ENCODE results near the gene STUB1. TPM values are rescaled to one million over a fixed set of nuclear protein-coding genes. Genes with fewer than 3 reads are reported as not detected.

Gene STUB1
- total and polyA plus RNA-seq, 2 of the 8 experiments (the other 6 are each of a cell fraction or from before 2014, with no cell fraction given): 89.9 to 103 TPM

- no peak overlapping the region for H2AFZ ChIP-seq (ENCODE audit: low read length)
Measured at GRCh38 chr16:667113-667779, 13.0 kb upstream of the STUB1 start.

More at GRCh38 chr16:667113-667779, 13.0 kb upstream of the STUB1 start:
- Histone ChIP-seq H3K4ac (replicated peaks; ENCODE audit: insufficient read length, low read depth, low read length) (peak overlapping the region; percentile 53), H3K27me3 (replicated peaks in 1 of 4; ENCODE audit: control insufficient read depth in 3 of 4, extremely low read depth in 1 of 4, insufficient read depth in 3 of 4, low read length in 3 of 4) (no peaks in the 10 kb centered on the region), H3K4me3 (ENCODE audit: extremely low read depth in 1 of 4, insufficient read depth in 2 of 4, low read depth in 3 of 4, low read length in 4 of 4) (0 out of 8 replicates have a peak overlapping the region, but pooled peaks of 1 of the 4 experiments have one; percentile 89), H4K20me1 (replicated peaks in 1 of 2; ENCODE audit: control insufficient read depth in 1 of 2, insufficient read depth in 2 of 2, low read length in 2 of 2) (peaks cover 3 to 19% of the 10 kb centered on the region in 2 experiments), H3K79me1 (ENCODE audit: low read depth, low read length) (peaks cover 13% of the 10 kb centered on the region), H3K9ac (replicated peaks in 1 of 4; ENCODE audit: extremely low read depth in 1 of 4, low read depth in 3 of 4, low read length in 3 of 4) (no peak overlapping the region), H3K9me3 (ENCODE audit: insufficient read depth in 2 of 2, low read depth in 1 of 2, low read length in 1 of 2) (no peaks in the 10 kb centered on the region), H3K23ac (ENCODE audit: insufficient read length) (no peak overlapping the region), H4K5ac (ENCODE audit: insufficient read length, low read depth, low read length) (no peak overlapping the region), H3K27ac (ENCODE audit: low read depth, low read length) (no peak overlapping the region), H4K91ac (replicated peaks; ENCODE audit: insufficient read length, low read length) (peak overlapping the region; percentile 73), H2BK12ac (ENCODE audit: low read depth, low read length) (peak overlapping the region; percentile 53; the same call in 1 of the 2 replicates), H2BK120ac (replicated peaks; ENCODE audit: low read depth, low read length) (no peak overlapping the region), H3K23me2 (ENCODE audit: low read depth, low read length) (peaks cover 5% of the 10 kb centered on the region; the same call in 1 of the 2 replicates), H3K4me2 (ENCODE audit: insufficient read depth in 1 of 2, low read depth in 2 of 2, low read length in 2 of 2) (no peak overlapping the region), H2AK5ac (ENCODE audit: low read depth, low read length) (0 out of 2 replicates have a peak overlapping the region, but pooled peaks have one; percentile 4), H3K14ac (ENCODE audit: insufficient read length) (no peak overlapping the region), H3K18ac (ENCODE audit: extremely low read depth, low read length) (no peak overlapping the region), H2BK5ac (ENCODE audit: low read depth, low read length) (0 out of 2 replicates have a peak overlapping the region, but pooled peaks have one; percentile 32), H2BK20ac (ENCODE audit: low read length) (no peak overlapping the region), H3K36me3 (ENCODE audit: control insufficient read depth in 2 of 4, insufficient read depth in 4 of 4, low read length in 3 of 4) (peaks cover 8 to 30% (median 25%) of the 10 kb centered on the region in 4 experiments; a peak in 6 of 8 replicates), H3K79me2 (ENCODE audit: control insufficient read depth in 1 of 2, insufficient read depth in 2 of 2, low read length in 2 of 2) (peaks cover 0 to 13% of the 10 kb centered on the region in 2 experiments; a peak in 1 of 4 replicates), H4K8ac (ENCODE audit: extremely low read depth, insufficient read depth, low read length) (peak overlapping the region; percentile 89), H2BK15ac (ENCODE audit: low read length) (peak overlapping the region; percentile 46; the same call in 1 of the 2 replicates), H3K4me1 (replicated peaks in 1 of 4; ENCODE audit: control insufficient read depth in 3 of 4, insufficient read depth in 4 of 4, low read length in 3 of 4) (peaks cover 0 to 8% (median 5%) of the 10 kb centered on the region in 4 experiments; a peak in 5 of 7 replicates), H3K56ac (replicated peaks; ENCODE audit: insufficient read length, low read depth, low read length) (no peak overlapping the region)
- ChIA-PET CTCF (ENCODE audit: partially characterized antibody) (interaction anchor here (0.6 to 12.0 kb wide), 12 partner anchors 9 to 99 kb away, joined by 3 to 104 read pairs (median 4); partner anchors contain the start of genes JMJD8, WDR24 and WDR90), POLR2A (ENCODE audit: partially characterized antibody) (interaction anchor here (0.7 to 17.4 kb wide), 11 partner anchors 9 to 141 kb away, joined by 3 to 214 read pairs (median 4); partner anchors contain the start of genes JMJD8, RHBDL1, STUB1 and WDR90)
- no peak for FAIRE-seq
- no peak for TF ChIP-seq SP1 (IDR thresholded peaks at IDR 0.05; ENCODE audit: low read depth, low read length)
- no peak for TF ChIP-seq CHD2 (IDR thresholded peaks at IDR 0.05; ENCODE audit: low read length)
- TF ChIP-seq TAF7 (optimal IDR thresholded peaks at IDR 0.05; ENCODE audit: borderline replicate concordance, low read depth, low read length): no peak
- no peak for TF ChIP-seq USF2 (IDR thresholded peaks at IDR 0.05; ENCODE audit: low read length)
- TF ChIP-seq KDM5A (IDR thresholded peaks at IDR 0.05; ENCODE audit: low read length): no peak
- DNase-seq (ENCODE audit: low read depth in 1 of 2, low spot score in 2 of 2): no peak
- 85% methylated on average over 22 of the region's 22 CpGs; no CpG with 5 or more reads in 1 of the 2 experiments for WGBS, 2 experiments (ENCODE audit: extremely low coverage in 1 of 2, insufficient coverage in 1 of 2, insufficient read length in 1 of 2, insufficient replicate concordance in 2 of 2, low coverage in 1 of 2, low lambda C conversion rate in 2 of 2, missing lambda C conversion rate in 1 of 2)
